GM21737 (cell line): ENCODE data around the gene GABRE.

Source experiments
- ATAC-seq: cut with Tn5 transposase; IDR thresholded peaks from one replicate; pipeline ENCODE4 v1.9.1; 2021; ENCODE audit warnings: mild to moderate bottlenecking, moderate library complexity; ENCODE audit not compliant: unreplicated experiment

GABRE gene, protein sequence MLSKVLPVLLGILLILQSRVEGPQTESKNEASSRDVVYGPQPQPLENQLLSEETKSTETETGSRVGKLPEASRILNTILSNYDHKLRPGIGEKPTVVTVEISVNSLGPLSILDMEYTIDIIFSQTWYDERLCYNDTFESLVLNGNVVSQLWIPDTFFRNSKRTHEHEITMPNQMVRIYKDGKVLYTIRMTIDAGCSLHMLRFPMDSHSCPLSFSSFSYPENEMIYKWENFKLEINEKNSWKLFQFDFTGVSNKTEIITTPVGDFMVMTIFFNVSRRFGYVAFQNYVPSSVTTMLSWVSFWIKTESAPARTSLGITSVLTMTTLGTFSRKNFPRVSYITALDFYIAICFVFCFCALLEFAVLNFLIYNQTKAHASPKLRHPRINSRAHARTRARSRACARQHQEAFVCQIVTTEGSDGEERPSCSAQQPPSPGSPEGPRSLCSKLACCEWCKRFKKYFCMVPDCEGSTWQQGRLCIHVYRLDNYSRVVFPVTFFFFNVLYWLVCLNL

DNA sequence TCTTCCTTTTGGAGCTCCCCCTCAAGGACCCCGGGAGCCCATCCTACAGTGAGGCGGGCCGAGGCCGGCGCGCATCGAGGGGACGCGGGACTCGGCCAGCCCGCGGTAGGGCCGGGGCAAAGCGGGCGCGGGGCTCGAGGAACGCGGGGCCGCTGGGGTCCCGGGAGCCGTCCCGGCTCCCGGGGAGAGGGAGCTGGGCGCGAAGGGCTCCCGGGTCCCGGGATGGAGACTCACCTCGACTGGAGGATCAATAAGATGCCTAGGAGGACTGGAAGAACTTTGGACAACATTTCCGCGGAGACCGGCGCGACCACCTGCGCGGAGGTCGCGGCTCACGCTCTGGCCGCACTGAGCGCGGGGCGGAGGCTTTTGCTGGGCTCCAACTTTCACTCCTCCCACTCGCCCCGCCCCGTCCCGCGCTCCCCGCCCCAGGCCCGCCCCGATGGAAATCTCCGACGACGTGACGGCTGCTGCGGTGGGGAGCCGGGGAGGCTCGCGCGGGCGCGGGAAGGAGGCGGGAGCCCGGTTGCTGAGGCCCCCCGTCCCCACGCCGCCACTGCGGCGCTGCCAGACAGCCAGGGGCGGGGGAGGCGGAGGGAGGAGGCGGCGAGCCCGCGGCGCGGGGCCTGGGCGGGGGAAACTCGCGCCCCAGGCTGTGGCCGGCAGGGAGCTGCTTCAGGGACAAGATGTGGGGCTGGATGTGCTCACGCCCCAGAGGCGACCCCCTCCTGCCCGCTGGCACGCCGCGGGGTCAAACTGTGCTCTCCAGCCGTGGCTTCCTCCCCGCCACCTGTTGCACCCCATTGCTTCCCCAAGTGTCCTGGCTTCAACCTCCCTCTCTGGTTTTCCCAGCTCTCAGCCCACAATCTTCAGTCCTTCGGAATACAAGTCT lies at the start of gene GABRE:
Gene GABRE (minus strand): TSS at position 341 of the 892 bp plus-strand sequence. CDS start 51 bp downstream, at position 290.
- no peak for ATAC-seq

DNA sequence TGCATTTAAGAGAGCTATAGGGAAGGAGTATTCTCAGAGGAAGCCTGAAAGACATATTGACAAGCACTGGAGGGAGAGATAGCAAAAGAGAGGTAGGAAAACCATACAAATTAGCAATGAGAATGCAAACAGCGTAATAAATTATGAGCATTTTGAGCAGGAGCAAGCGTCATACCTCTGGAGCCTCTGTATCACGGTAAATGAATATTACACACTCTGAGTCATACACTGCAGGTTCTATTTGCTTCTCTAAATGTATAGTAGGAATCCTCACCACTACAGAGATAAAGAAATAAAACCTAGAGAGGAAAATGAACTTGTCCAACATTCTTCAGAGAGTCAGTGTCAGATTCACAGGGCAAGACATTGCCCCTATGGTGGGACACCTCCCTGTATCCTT lies 46.4 kb upstream of the GABRE start:
- no peak for ATAC-seq

DNA sequence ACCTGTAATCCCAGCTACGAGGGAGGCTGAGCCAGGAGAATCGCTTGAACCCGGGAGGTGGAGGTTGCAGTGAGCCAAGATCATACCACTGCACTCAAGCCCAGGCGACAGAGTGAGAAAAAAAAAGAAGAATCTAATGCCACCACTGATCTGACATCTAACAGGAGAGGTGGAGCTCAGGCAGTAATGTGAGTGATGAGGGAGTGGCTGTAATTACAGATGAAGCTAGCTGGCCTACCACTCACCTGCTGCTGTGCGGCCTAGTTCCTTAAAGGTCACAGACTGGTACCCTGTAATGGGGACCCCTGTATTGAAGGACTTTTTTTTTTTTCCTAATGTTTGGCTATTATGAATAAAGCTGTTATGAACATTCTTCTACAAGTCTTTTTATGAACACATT lies 25.3 kb upstream of the GABRE start:
- no peak for ATAC-seq

DNA sequence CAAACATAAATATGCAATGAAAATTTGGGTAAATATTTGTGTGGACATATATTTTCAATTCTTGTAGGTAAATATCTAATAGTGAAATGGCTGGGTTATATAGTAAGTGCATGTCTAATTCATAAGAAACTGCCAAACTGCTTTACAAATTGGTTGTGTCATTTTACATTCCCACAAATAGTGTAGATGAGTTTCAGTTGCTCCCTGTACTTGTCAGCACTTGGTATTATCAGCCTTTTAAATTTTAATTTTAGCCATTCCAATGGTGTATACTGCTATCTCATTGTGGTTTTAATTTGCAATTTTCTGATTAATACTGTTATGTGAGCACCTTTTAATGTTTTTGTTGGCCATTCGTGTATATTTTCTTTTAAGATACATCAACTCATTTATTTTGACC lies 23.1 kb upstream of the GABRE start:
- ATAC-seq = no peak

DNA sequence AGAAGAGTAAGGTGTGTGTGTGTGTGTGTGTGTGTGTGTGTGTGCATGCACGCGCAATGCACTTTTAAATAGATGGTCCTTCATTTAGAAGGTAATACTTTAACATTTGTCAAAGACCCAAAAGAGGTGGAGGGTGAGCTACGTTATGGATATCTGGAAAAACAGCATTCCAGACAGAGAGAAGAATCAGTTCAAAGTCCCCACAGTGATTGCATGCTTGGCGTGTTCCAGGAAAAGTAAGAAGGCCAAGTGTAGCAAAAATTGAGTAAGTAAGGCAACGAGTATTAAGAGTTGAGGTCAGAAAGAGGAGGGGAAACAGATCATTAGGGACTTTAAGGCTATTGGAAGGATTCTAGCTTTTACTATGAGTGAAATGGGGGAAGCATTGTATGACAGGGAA lies 21.9 kb upstream of the GABRE start:
- ATAC-seq = no peak

DNA sequence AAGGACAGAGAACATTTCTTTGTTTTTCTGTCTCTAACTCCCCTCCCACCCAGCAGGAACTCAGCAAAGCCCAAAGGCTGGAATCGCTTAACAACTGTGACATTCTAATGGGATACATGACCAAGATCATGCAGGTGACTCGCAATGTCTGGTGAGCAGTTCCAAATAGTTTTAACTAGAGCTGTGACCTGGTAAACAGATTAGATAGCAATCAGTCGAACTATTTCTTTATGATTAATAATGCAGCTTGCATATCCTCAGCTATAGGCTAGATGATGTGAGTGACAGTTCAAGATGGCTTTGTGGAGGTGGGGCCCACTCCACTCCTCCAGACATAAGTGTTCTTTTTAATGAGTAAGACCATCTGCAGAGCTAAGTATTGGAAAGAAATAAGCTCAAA lies 20.0 kb upstream of the GABRE start:
- no peak for ATAC-seq

DNA sequence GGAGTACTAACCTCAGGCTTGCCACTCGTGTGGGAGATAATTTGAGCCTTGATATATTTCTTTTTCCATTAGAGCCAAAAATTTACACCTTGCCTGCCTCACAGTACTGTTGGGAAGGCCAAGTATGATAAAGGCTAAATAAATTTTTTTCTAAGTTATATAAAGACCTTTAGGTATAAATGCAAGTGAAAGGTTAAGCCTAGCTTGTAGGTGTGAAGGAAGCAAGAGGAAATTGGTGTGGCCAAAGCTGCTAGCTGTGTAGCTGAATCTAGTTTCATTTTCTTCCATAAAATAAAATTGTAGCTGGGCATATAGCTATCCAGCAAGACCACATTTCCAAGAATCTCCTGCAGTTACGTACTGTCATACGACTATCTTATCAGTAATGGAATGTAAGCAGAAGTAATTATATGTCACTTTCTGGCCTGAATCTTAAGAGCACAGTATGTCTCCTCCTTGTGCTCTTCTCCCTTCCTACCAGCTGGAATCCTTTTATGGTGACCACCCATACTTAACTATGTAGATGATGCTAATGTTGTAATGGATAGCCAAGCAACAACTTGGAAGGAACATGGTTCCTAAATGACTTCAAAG lies 14.3 kb upstream of the GABRE start:
- ATAC-seq = no peak

DNA sequence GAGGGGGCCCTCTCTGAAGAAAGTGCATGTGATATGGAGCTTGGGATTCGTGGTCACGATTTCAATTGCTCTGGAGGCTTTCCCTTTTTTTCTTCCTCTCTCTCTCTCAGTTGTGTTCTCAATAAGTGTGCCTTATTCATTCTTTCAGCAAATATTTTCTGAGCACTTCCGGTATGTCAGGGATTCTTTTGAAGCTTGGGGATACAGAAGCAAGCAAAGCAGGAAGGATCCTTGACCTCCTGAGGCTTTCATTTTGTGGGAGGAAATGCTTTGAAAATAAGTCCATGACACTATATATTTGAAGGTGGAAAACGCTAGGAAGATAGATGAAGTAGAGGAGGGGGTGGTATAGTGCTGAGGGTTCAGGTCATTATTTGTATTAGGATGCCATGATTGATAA lies 12.6 kb upstream of the GABRE start:
- no peak for ATAC-seq

DNA sequence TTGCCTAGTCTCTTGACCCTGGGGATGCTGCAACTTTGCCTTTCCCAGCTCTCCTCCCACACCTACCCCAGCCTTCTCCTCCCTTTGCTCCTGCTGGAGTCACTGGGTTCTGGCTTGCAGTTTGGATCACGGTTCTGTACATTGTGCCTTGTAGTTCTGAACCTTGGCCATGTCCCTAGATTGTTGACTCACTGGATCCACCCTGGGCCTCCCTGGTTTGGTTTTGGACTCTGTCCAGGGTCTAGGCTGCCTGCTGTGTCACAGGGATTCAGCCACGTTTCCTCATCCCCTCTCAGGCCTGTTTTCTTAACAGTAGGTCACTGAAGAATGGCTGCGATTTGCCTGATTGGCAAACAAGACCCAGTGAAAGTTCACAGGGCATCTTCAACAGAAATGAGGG lies 11.5 kb upstream of the GABRE start:
- ATAC-seq = no peak

DNA sequence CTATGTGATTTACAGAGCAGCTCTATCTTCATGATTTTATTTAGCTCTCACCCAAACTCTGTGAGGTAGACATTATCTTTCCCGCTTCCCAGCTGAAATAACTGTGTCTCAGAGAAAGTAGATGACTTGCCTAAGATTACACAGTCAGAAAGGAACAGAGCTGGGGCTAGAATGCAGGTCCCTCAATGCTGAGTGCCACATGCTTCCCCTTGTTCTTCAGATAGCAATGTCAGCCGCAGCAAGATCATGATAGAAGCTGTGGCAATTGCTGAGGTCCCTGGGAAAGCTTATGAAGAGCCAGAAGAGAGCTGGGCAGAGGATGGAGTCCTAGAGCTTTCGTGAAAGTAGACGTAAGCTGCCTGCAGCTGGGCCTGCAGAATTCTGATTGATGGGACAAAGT lies 11.1 kb upstream of the GABRE start:
- ATAC-seq = no peak

DNA sequence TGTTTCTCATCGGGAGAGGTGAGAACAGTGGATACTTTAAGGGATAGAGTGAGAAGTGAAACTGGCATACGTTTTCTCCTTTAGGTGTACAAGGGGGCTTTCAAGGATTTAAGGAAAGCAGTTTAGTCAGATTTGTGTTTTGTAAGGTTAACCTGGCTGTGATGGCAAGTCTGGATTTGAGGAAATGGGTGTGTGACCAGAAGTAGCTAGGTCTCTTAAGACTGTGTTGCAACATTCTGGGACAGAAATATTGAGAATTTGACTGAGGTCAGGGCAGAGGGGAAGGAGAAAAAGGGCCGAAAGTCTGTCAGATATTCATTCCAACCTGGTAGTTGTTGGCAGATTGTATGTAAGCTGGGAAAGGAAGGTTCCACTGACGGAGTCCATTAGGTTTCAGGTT lies 10.4 kb upstream of the GABRE start:
- no peak for ATAC-seq

DNA sequence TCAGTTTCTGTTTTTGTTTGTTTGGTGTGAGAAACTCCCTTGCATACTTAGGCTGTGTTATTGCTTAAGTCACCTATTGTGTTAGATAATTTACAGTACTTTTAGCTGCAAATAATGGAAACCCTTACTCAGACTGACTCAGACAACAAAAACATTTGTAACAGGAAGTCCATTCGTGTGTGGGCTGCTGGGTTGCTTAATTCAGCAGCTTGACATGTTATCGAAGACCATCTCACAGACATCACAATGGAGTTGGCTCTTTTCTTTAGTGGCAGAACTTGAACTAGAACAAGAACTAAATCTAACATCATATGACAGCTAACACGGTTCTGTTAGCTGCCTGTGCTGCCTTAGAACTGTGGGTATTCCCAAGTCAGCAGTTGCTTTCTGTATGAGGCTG lies 9.9 kb upstream of the GABRE start:
- ATAC-seq = no peak

DNA sequence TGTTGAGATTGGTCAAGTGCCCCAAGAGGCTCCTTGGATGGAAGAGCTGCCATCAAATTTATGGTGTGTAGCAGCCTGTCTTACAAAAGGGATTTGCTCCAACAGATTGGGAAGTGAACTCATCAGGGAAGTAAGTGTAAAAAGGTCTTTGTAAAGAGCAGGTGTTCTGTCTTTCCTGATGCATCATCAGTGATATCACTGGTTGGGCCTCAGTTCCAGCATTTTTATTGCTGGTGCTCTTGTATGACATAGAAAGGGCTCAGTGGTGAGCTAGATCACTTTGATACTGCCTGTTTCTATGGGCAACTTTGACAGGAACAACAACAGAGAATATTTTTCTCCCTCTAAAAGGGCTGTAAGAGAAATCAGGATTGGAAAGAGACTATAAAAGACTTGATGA lies 8.7 kb upstream of the GABRE start:
- ATAC-seq = no peak

DNA sequence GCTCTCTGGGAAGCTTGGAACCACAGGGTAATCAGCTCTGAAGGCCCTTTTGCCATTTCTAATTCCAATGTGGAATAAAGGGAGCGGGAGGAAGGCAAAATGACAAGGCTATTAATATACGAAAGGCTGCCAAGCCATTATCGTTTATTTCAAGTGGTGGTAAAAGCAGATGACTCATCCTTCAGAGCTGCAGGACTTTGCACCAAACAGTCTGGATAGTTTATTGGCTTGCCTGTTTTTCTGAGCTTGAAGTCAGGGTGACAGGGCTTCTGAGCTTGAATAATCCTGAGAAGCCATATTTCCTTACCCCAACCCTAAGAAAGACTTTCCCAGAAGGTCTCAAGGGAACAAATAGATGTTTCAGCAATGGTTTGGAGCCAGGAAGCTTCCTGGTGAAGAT lies 7.7 kb upstream of the GABRE start:
- ATAC-seq = no peak

DNA sequence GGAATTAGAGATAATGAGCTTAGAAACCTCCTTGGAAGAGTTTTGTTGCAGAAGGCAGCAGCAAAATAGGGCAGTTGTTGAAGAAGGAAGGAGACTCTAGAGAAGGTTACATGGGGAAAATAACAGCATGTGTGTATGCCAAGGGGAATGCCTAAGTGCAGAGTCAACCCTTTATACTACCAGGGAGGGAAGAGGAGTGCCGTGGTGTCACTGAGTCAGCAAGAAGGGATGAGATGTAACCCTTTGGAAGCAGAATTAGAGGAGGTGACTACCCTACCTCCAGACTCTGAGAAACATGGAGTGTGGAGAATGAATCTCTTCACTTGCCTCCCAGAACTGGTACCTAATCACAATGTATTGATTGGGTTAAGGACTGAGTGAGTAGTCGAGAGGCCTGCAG lies 6.7 kb upstream of the GABRE start:
- no peak for ATAC-seq

DNA sequence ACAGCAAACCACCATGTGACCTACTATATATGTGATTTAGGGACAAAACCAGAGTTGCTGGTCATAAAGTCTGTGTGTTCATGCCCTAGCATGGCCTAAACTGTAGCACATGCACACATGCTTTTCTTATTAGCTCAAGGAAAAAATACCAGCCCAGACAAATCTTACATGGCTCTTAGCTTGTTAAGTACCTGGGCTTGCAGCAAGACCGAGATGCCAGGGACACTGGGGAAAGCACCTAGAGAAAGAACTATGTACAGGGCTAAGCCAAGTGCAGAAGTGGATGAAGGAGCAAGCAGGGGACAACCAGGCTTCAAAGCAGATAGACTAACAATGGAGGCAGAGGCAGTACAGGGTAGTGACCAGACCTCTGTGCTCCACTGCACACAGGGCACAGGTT lies 3.4 kb upstream of the GABRE start:
- ATAC-seq = no peak

DNA sequence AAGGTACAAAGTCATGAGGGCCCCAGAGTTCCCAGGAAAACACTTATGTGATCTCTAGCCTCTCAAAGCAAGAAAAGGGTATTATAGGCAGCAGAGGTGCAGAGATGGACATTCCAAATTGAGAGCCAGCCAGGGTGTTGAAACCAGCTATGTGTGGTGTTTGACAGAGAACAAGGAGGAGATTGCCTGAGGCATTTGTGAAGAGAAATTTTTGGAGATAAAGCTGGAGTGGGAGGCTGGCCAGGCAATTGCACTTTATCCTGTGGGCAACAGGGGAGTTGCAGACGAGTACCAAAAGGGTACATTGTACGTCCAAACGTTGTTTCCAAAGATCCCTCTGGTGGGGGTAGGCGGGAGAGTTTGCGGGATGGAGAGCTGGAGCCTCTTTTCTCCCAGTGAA lies 2.5 kb upstream of the GABRE start:
- no peak for ATAC-seq

DNA sequence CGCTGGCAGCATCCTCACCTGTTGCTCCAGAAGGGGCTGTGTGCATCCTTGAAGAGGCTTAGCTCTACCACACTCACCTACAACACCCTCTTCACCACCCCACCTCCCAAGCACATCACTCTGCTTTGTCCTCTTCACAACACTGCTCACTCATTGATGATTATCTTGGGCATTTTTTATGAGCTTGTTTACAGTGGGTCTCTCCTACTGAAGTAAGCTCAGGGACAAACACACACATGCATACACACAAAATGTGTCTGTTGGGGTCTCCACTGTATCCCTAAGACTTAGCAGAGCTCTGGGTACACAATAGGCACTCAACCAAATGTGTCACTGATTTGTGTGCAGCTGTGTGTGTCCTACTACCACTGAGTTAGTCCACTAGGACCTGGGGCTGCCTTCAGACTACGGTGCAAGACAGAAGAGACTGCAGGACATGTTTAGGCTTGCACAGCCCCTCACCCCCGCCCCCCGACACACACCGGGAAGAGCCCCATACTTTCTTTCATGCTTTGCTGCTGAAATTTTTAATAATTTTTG lies 1.3 kb upstream of the GABRE start:
- no peak for ATAC-seq

DNA sequence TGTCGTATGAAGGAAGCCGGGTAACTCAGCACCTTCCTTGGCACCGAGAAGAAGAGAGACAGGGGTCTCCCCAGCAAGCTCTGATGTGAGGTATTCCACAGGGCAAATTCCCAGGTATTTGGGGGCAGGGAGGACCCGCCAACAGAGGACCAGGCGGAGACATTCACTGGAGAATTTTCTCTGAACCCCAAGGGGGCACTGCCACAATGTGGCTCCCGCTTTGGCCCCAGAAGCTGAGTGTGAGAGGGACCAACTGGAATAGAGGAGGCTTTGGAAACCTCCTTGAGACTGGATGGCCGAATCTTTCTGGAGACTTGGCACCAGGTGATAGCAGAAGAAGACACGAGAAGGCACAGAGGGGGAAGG lies 735 bp upstream of the GABRE start:
- ATAC-seq = no peak

DNA sequence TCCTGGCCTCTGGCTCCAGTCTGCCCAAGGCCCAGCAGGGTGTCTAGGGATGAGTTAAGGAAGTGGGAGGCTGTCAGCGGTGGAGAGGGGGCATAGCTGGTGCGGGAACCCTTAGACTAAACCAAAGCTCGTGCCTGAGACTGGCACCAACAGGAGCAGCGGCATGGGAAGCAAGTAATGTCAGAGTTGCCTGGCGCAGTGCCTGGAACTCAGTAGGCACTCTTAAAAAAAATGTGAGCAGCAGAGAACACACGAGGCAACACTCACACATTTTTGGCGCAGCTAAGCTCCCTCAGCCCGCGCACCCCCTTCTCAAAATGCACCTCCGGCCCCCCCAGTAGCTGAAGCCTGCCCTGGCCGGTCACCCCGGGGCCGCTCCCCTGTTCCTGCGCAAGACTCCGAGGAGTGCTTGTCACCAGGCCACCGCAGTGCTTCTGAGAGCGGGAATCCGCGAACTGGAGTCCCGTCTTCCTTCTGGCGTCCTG lies 583 bp downstream of the GABRE start:
- no peak for ATAC-seq

DNA sequence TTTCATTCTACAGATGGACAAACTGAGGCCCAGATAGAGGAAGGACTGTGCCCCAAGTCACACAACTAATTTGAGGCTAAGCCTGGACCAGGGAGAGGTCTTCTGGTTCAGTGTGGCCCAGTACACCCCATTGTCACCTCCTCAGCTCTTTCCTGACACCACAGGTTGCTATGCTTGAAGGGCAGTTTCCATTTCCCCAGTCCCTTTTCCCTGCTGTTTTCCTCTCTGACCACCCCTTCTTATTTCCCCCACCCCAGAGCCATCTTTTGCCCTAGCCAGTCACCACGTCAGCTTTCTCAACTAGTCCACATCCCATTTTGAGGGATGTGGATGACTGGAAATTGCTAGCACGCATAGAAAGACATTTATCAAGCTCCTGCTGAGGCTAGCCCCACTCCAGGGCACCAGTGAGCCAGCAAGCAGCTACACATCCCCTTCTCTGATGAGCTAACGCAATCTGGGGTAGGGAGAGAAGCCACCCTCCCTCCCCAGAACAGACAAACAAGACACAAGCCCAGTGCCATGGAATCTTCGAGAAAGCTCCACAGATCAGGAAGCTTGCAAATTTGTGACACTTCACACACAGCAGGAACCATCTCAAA lies 1.3 kb downstream of the GABRE start:
- ATAC-seq = no peak
